IMR-90 (cell line): Measurements from ENCODE around the gene NNT. TPM values are rescaled to one million over a fixed set of nuclear protein-coding genes. Genes with fewer than 3 reads are reported as not detected.

ENCODE experiments used
- ATAC-seq: fragments of 200-7000 bp; cut with Tn5 transposase; 2 replicates; pipeline ENCODE4 v1.9.1; 2020; ENCODE audit warnings: low read depth, mild to moderate bottlenecking, moderate library complexity
- BruUV-seq: library from RNA; stranded (reverse); fragments of 400-500 nt; replicated peaks from 2 replicates; lab custom pipeline; 2021; lab: Mats Ljungman, UMichigan
- CTCF ChIA-PET: fragments of 300-600 bp; formaldehyde crosslinking; extraction: SDS; loops from one replicate; lab custom pipeline; 2021; ENCODE audit warnings: antibody characterized with exemption; lab: Yijun Ruan, JAX
- POLR2A ChIA-PET: fragments of 300-600 bp; sonication (Branson Sonifier 250); formaldehyde crosslinking; loops from one replicate; lab custom pipeline; 2022; ENCODE audit warnings: antibody characterized with exemption; ENCODE audit not compliant: unreplicated experiment; lab: Charles Lee
- DNase-seq: peaks from one replicate; pipeline ENCODE4 v3.0.0; 2013
- H2AFZ ChIP-seq: replicated peaks from 2 replicates; pipeline ENCODE3; 2013; ENCODE audit warnings: low read length, mild to moderate bottlenecking; ENCODE audit not compliant: poor library complexity
- H2AK5ac ChIP-seq: 2 replicates; pipeline ENCODE4 v1.6.1; 2013; ENCODE audit warnings: low read depth, low read length, inconsistent platforms
- H2AK9ac ChIP-seq: replicated peaks from 2 replicates; pipeline ENCODE3; 2013; ENCODE audit warnings: mild to moderate bottlenecking, low read depth, low read length, moderate library complexity; ENCODE audit not compliant: poor library complexity
- H2BK120ac ChIP-seq: 2 replicates; pipeline ENCODE4 v1.6.1; 2013; ENCODE audit warnings: low read depth, low read length, inconsistent platforms
- H2BK15ac ChIP-seq: 3 replicates; pipeline ENCODE4 v1.6.1; 2013; ENCODE audit warnings: low read depth, low read length, inconsistent platforms
- H2BK20ac ChIP-seq: 2 replicates; pipeline ENCODE4 v1.6.1; 2013; ENCODE audit warnings: low read depth, mild to moderate bottlenecking, inconsistent platforms, low read length, moderate library complexity
- H2BK5ac ChIP-seq: 2 replicates; pipeline ENCODE4 v1.6.1; 2013; ENCODE audit warnings: mild to moderate bottlenecking, low read depth, low read length, inconsistent platforms; ENCODE audit not compliant: poor library complexity, severe bottlenecking
- H3K14ac ChIP-seq: replicated peaks from 2 replicates; pipeline ENCODE4 v1.6.1; 2013; ENCODE audit warnings: low read depth, low read length, inconsistent platforms
- H3K18ac ChIP-seq: 2 replicates; pipeline ENCODE4 v1.6.1; 2013; ENCODE audit warnings: low read depth, low read length, control low read depth
- H3K23ac ChIP-seq: 2 replicates; pipeline ENCODE4 v1.6.1; 2013; ENCODE audit warnings: low read depth, low read length, inconsistent platforms
- H3K27ac ChIP-seq: 2 replicates; pipeline ENCODE4 v1.5.1; 2013; ENCODE audit warnings: mild to moderate bottlenecking, control low read depth, low read length; ENCODE audit not compliant: insufficient read depth
- H3K27me3 ChIP-seq: 2 replicates; pipeline ENCODE4 v1.6.1; 2013; ENCODE audit warnings: low read length; ENCODE audit not compliant: control insufficient read depth, insufficient read depth
- H3K36me3 ChIP-seq: 2 replicates; pipeline ENCODE4 v1.6.1; 2013; ENCODE audit warnings: low read length, mixed read lengths; ENCODE audit not compliant: control insufficient read depth, insufficient read depth
- H3K4ac ChIP-seq: 2 replicates; pipeline ENCODE4 v1.6.1; 2013; ENCODE audit warnings: low read depth, low read length, inconsistent platforms
- H3K4me1 ChIP-seq: 2 replicates; pipeline ENCODE4 v1.6.1; 2013; ENCODE audit warnings: low read length, mixed read lengths; ENCODE audit not compliant: control insufficient read depth, insufficient read depth
- H3K4me2 ChIP-seq: 2 replicates; pipeline ENCODE4 v1.6.1; 2013; ENCODE audit warnings: low read depth, mild to moderate bottlenecking, control low read depth, low read length, moderate library complexity
- H3K4me3 ChIP-seq: 2 replicates; pipeline ENCODE4 v1.5.1; 2013; ENCODE audit warnings: low read depth, mild to moderate bottlenecking, control low read depth, low read length, moderate library complexity; ENCODE audit not compliant: insufficient read depth
- H3K56ac ChIP-seq: 2 replicates; pipeline ENCODE4 v1.6.1; 2013; ENCODE audit warnings: low read length, inconsistent platforms; ENCODE audit not compliant: insufficient read depth; ENCODE audit errors: extremely low read depth
- H3K79me1 ChIP-seq, 2 experiments: 2 replicates each; pipeline ENCODE4 v1.6.1; 2013; ENCODE audit warnings: low read length in 2 of 2, inconsistent platforms in 1 of 2, low read depth in 1 of 2
- H3K9ac ChIP-seq: 2 replicates; pipeline ENCODE4 v1.6.1; 2013; ENCODE audit warnings: low read depth, low read length, control low read depth
- H3K9me1 ChIP-seq: 2 replicates; pipeline ENCODE4 v1.6.1; 2013; ENCODE audit warnings: low read length, inconsistent platforms; ENCODE audit not compliant: insufficient read depth
- H3K9me3 ChIP-seq: 2 replicates; pipeline ENCODE4 v1.6.1; 2013; ENCODE audit warnings: low read length; ENCODE audit not compliant: control insufficient read depth, insufficient read depth
- H4K20me1 ChIP-seq: 2 replicates; pipeline ENCODE4 v1.6.1; 2013; ENCODE audit warnings: low read length, inconsistent platforms; ENCODE audit not compliant: insufficient read depth
- H4K5ac ChIP-seq: 2 replicates; pipeline ENCODE4 v1.6.1; 2013; ENCODE audit warnings: mild to moderate bottlenecking, low read depth, low read length, control low read depth
- H4K8ac ChIP-seq, 2 experiments: 2 replicates each; pipeline ENCODE4 v1.6.1; 2013; ENCODE audit warnings: low read depth in 2 of 2, low read length in 2 of 2, control low read depth in 1 of 2, inconsistent platforms in 1 of 2
- H4K91ac ChIP-seq: 2 replicates; pipeline ENCODE4 v1.6.1; 2013; ENCODE audit warnings: low read depth, low read length, inconsistent platforms; ENCODE audit not compliant: insufficient read depth
- BHLHE40 ChIP-seq: fragments of 150-350 bp; IDR thresholded peaks from 2 replicates; pipeline ENCODE4 v1.6.1; 2016; ENCODE audit warnings: mild to moderate bottlenecking, low read depth, low read length
- CHD1 ChIP-seq: IDR thresholded peaks from 2 replicates; pipeline ENCODE4 v1.6.1; 2012; ENCODE audit warnings: low read depth, low read length, improper control_type of control experiment
- NFE2L2 ChIP-seq: fragments of 150-350 bp; IDR thresholded peaks from 2 replicates; pipeline ENCODE4 v1.6.1; 2016; ENCODE audit warnings: low read depth, mild to moderate bottlenecking, low read length
- RCOR1 ChIP-seq: IDR thresholded peaks from 2 replicates; pipeline ENCODE4 v1.6.1; 2012; ENCODE audit warnings: mild to moderate bottlenecking, low read length, improper control_type of control experiment; ENCODE audit not compliant: insufficient replicate concordance
- WGBS, 2 experiments: methylation state at CpG; one replicate each; pipeline versions ENCODE4 v1.1.5 to v1.1.7; 2013; ENCODE audit warnings: missing lambda C conversion rate in 2 of 2; ENCODE audit not compliant: insufficient read length in 1 of 2; ENCODE audit errors: extremely low coverage in 2 of 2; 5-methylcytosine and 5-hydroxymethylcytosine counted together
- dilution Hi-C: fragments of 300-500 bp; cut with HindIII; formaldehyde crosslinking; loops from one replicate; pipeline ENCODE4 v1.14.3; 2018; ENCODE audit warnings: low sequenced_read_pairs; ENCODE audit not compliant: unreplicated experiment
- in situ Hi-C: fragments of 300-500 bp; cut with MboI; formaldehyde crosslinking; loops from 3 replicates; pipeline ENCODE4 v1.14.3; 2019; ENCODE audit warnings: low sequenced_read_pairs, inconsistent platforms, mixed read lengths
- intact Hi-C: fragments of 100-400 bp; cut with micrococcal nuclease; formaldehyde crosslinking; loops from 2 replicates; pipeline ENCODE4 v1.10.0; 2022
- polyA plus RNA-seq, 3 experiments: library from polyadenylated mRNA; depleted of rRNA; stranded (reverse); fragments of >200 nt; gene quantifications; 2 replicates each; pipeline ENCODE4 v1.2.3, GENCODE V29; 2012; ENCODE audit warnings: low replicate concordance in 1 of 3
- total RNA-seq: library from RNA; depleted of rRNA; stranded (reverse); fragments of >200 nt; gene quantifications from 2 replicates; pipeline ENCODE4 v1.2.3, GENCODE V29; 2012

NNT gene
- total and polyA plus RNA-seq, 2 of the 4 experiments (the other 2 are of a cell fraction), result 23.1 to 57.2 TPM

GRCh38 chr5:43750809-43751208, 147.8 kb downstream of the NNT start:
- Histone ChIP-seq H2BK5ac (no peak overlapping the region), H3K14ac (no peak overlapping the region), H3K4ac (no peak overlapping the region), H3K9ac (no peak overlapping the region), H3K4me2 (no peak overlapping the region), H2AK5ac (no peak overlapping the region), H4K20me1 (no peaks in the 10 kb centered on the region), H3K23ac (no peak overlapping the region), H3K56ac (no peak overlapping the region), H3K27me3 (no peaks in the 10 kb centered on the region), H3K27ac (no peak overlapping the region), H4K91ac (no peak overlapping the region), H2BK15ac (no peak overlapping the region), H2BK120ac (no peak overlapping the region), H3K4me1 (no peaks in the 10 kb centered on the region), H3K4me3 (no peak overlapping the region), H4K5ac (no peak overlapping the region), H2AFZ (no peak overlapping the region), H3K18ac (no peak overlapping the region), H2AK9ac (no peak overlapping the region), H3K9me1 (no peaks in the 10 kb centered on the region), H2BK20ac (no peak overlapping the region), H3K9me3 (no peaks in the 10 kb centered on the region), H4K8ac (no peak overlapping the region), H3K79me1 (no peaks in the 10 kb centered on the region), H3K36me3 (no peaks in the 10 kb centered on the region)
- ChIA-PET POLR2A (no interaction called here), CTCF (no interaction called here)
- no CpG with 5 or more reads among the region's 2 CpGs for WGBS, 2 experiments
- DNase-seq (no peak), ATAC-seq (no peak)
- in situ Hi-C loops (no loop called here), intact Hi-C loops (no loop called here), dilution Hi-C loops (no loop called here)
- no peak for TF ChIP-seq BHLHE40
- TF ChIP-seq RCOR1, result no peak
- TF ChIP-seq CHD1, result no peak
- no peak for TF ChIP-seq NFE2L2
- no TSS peak for BruUV-seq
